PC-9 (cell line): ENCODE results near the gene ANO9.

Experiments used
- EZH2 ChIP-seq: fragments of 200-600 bp; sonication (generic); IDR thresholded peaks from 2 replicates; pipeline ENCODE4 v1.8.0; 2017; ENCODE audit warnings: antibody characterized with exemption, low read depth
- TF ChIP-seq, protein P1 (sequence below): fragments of 200-600 bp; sonication (generic); conservative IDR thresholded peaks from 2 replicates; pipeline ENCODE4 v1.6.1; 2017; ENCODE audit warnings: mixed run types, antibody characterized with exemption, mild to moderate bottlenecking, moderate library complexity

DNA sequence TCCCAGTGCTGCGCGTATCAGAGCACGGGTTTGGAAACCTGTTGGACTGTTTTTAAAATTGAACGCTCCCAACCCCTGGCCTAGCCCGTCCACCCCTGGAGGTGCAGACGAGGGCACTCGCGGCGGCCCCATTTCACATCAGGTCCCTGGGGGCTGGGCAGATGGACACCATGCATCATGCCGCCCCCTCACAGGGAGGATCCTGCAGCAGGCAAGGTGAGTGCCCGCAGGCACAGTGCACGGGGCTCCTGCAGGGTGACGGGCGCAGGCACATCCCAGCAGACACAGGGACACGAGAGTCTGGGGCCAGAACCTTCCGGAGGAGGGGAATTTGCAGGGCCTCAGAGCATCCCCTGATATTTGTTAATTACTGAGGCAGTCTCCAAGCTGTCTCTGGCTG, 7.3 kb downstream of the ANO9 start:
- TF ChIP-seq EZH2: no peak
- TF ChIP-seq, protein P1, sequence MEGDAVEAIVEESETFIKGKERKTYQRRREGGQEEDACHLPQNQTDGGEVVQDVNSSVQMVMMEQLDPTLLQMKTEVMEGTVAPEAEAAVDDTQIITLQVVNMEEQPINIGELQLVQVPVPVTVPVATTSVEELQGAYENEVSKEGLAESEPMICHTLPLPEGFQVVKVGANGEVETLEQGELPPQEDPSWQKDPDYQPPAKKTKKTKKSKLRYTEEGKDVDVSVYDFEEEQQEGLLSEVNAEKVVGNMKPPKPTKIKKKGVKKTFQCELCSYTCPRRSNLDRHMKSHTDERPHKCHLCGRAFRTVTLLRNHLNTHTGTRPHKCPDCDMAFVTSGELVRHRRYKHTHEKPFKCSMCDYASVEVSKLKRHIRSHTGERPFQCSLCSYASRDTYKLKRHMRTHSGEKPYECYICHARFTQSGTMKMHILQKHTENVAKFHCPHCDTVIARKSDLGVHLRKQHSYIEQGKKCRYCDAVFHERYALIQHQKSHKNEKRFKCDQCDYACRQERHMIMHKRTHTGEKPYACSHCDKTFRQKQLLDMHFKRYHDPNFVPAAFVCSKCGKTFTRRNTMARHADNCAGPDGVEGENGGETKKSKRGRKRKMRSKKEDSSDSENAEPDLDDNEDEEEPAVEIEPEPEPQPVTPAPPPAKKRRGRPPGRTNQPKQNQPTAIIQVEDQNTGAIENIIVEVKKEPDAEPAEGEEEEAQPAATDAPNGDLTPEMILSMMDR: no peak
